CD4-positive, alpha-beta T cell treated with Interleukin-6 at 100 ng/mL for 8 hours (primary cell): ENCODE measurements around the gene ZNF469.

ENCODE experiments used
- DNase-seq: peaks from one replicate; pipeline ENCODE4 v3.0.0-alpha.2; 2020; ENCODE audit warnings: mixed read lengths, low spot score

ZNF469 gene

DNA sequence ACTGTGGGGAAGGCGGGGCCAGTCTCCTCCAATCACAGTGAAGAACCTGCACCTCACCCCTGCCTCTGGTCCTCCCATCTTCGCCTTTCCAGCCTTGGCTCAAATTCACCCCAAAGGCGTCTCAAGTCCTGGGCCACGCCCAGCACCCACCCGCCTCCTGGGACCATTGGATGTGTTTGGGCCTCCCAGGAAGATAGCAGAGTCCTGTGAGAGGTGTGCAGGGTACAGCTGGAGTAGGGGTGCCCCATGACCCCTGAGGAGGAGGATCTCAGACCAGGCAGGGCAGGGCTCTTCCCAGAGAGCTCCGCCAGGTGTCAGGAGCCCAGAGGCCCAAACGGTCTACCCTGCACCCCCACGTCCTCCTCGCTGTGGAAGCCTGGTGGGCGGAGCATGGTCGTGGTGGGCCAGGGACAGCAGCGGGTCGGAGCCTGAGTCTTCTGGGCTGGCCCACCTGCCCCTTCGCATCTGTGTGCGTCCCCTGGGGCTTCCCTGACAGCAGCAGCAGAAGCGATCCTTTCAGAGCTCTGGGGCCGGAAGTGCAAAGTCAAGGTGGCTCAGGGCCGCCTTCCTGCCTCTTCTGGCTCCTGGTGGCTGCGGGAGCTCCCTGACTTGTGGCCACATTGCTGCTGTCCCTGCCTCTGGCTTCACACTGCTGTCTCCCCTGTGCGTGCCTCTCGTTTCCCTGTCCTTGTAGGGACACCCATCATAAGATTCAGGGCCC is 34.9 kb upstream of the ZNF469 start:
- DNase-seq = peak; percentile 18

DNA sequence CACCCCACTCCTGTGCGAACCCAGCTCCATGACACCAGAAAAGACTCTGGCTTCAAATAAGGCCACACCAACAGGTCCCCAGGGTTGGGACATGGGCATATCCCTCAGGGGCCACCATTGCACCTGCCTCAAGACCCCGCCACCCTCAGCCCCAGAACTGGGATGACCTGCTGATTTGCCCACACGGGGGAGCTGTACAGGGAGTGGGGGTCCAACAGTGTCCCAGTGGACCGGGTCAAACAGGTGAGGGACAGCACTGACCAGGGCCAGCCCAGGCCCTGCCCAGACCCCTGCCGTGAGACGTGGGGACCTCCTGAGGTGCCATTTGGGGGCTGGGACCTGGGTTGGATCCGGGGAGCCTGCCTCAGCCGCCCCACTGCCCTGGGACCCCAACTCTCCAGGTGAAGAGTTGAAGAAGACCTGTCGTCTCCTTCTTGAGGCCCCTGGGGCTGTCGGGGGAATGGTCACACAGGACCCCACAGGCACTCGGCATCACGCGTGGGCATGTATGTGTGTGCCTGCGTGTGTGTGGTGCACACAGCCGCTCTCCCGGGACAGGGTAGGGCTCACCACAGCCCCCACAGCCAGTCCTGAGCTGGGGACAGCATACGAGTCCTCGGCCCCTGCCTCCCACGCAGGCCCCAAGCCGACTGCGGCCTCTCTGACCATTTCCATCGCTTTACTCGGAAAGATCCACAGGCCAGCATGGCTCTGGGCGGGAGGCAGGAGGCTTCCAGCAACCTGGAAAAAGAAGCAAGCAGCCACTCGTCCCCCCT is 34.2 kb upstream of the ZNF469 start:
- DNase-seq = no peak

DNA sequence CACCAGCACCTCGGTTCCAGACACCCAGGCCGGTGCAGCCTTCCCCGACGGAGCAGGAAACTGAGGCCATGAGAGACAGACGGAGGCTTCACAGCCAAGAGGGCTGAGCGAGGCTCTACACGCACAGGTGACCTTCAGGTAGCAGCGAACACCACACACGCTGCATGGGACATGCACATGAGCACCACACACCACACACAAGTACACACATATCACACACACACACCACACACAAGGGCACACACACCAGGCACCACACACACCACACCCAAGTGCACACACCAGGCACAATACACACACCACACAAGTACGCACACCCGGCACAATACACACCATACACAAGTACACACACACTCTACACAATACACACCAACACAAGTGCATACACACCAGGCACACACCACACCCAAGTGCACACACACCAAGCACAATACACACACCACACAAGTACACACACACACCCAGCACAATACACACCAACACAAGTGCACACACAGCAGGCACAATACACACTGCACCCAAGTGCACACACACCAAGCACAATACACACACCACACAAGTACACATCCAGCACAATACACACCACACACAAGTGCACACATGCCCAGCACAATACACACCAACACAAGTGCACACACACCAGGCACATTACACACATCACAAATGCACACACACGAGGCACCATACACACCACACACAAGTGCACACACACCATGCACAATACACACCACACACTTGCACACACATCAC is 33.4 kb upstream of the ZNF469 start:
- DNase-seq = no peak

DNA sequence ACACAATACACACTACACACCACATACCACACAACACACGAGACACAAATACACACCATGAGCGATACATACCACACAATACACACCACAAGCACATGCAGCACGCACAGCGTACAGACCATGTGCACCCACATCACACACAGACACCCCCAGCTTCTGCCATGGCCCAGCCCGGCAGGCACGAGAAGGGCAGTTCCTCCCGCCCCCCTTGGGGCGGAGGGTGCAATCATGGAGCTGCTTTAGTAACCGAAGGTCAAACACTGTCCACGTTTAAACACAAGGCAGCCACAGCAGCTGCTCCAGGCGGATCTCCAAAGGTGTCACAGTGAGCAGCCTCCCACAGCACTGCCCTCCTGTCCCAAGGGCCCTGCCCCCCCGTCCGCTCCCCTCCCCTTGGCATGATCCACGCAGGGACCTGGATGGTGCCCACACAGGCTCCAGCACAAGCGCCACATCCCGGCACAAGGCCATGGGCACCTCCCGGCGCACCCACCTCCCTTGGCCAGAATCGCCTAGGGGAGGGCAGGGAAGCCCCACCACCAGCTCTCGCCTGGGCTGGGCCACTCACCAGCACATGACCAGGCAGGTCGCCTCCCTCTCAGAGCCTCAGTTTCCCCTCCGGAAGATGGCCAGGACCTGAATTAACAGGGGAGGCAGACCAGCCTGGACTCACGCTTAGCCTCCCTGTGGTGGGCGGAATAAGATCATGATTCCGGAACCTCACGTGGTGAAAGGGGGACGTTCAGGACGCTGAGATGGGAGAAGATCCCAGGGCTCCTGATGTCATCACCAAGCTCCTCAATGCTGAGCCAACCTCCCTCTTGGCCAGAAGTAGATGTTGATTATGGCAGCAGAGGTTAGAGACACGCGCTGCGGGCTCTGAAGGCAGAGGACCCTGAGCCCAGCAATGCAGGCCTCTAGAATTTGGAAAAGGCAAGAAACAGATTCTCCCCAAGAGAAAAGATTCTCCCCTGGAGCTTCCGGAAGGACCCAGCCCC is 32.6 kb upstream of the ZNF469 start:
- no peak for DNase-seq

DNA sequence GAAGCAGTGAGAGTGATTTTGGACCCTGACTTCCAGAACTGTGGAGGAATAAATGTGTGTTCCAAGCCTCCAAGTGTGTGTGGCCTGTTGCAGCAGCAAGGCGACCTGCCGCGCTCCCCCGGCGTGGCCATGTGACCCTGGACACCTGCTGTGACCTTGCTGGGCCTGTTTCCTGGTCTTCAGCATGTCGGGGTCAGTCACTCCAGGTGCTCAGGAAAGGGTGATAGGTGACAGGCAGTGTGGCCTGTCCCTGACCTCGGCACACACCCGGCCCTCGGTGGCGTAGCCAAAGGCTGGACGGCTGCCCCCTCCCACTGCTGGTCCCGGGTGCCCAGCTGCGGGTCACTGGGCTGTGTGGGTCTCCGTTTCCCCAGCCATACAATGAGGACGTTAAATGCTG is 31.8 kb upstream of the ZNF469 start:
- DNase-seq = no peak

DNA sequence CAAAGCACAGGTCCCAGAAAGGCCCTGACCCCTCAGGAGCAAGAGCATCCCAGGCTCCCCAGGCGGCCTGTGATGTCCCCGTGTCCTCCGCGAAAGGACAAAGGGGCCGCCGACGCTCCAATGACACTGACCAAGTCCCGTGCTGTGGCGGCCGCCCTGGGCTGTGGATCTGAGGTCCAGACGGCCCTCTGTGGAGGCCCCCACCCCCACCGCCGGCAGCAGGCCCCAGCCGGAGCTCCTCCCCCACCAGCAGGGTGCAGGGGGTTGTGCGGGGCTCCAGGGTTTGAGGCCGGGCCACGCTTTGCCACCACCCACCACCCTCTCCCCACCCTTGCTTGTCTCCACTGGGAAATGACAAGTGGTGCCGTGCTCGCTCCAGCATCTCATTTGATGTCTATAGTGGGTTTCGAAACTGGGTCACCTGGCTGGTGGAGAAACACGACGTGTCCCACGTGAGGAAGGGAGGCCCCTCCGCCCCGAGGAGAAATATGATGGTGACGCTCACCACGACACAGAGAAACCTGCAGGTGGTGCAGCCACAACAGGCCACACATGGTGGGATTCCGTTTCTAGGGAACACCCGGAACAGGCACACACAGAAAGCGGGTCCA is 31.2 kb upstream of the ZNF469 start:
- no peak for DNase-seq

- DNase-seq = no peak
These were observed 30.2 kb upstream of the ZNF469 start for GRCh38 chr16:88352261-88353200.

DNA sequence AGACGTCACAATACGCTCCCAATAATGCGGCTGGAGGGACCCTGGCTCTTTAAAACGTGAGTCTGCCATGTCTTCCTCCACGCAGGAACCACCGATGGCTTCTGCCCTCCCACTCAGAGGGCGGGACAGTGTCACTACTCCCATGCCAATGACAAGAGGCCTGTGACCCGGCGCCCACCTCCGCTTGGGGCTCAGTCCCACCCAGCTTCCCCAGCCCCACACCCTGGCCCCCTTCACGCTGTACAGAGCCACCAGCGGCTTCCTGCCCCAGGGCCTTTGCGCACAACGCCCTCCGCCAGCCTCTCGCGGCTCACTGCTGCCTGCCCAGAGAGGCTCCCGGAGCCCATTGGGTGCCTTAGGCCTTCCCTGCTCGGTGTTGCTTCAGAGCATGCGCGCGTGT is 29.5 kb upstream of the ZNF469 start:
- no peak for DNase-seq

GRCh38 chr16:88353691-88354090 is 29.1 kb upstream of the ZNF469 start:
- no peak for DNase-seq

GRCh38 chr16:88354229-88355092 is 28.3 kb upstream of the ZNF469 start:
- DNase-seq = no peak

- DNase-seq = no peak
These were observed 27.7 kb upstream of the ZNF469 start for GRCh38 chr16:88355093-88355388.

- no peak for DNase-seq
These were observed 27.2 kb upstream of the ZNF469 start for GRCh38 chr16:88355389-88356123.

GRCh38 chr16:88356124-88356726 is 26.5 kb upstream of the ZNF469 start:
- DNase-seq = no peak

GRCh38 chr16:88356727-88357199 is 26.0 kb upstream of the ZNF469 start:
- no peak for DNase-seq

DNA sequence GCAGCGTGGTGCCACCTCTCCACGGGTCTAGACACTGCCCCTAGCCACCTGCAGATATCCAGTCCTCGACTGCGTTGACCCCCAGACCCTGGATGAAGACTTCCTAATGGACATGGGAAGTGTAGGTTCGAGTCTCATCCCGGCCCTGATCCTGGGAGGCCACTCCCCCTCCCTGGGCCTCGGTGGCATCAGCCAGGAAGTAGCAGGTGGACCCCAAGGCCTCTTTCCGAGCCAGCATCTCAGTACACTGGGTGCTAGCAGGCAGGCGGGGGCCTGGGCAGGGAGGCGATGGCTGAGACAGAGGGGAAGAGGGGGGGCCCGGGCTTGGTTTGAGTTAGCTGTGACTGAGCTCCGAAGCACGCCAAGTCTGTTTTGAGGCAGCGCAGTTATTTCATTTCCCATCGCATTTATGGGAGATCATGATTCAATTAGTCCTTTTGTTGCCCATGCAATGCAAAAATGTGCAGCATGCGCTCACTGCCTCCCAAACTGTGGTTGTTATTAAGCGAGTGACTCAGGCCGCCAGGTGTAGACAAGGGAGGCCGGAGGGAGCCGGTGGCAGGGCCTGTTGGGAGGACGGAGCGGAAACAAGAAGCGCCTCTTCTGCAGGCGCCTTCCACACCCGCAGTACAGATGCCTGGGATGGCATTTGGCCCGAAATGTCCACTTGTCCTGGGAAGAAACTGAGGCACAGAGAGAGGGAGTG is 25.3 kb upstream of the ZNF469 start:
- no peak for DNase-seq

GRCh38 chr16:88358023-88358420 is 24.7 kb upstream of the ZNF469 start:
- DNase-seq = no peak

- DNase-seq = no peak
These were observed 23.8 kb upstream of the ZNF469 start for GRCh38 chr16:88359008-88359407.
